GM10266 (cell line): ENCODE measurements around the gene SRSF4.

Source experiments
- DNase-seq: peaks from one replicate; pipeline ENCODE4 v3.0.0; 2012; ENCODE audit errors: extremely low spot score
- TF ChIP-seq, protein P1 (sequence below): IDR thresholded peaks from 2 replicates; pipeline ENCODE4 v1.5.1; 2012; ENCODE audit warnings: mild to moderate bottlenecking, low read depth; ENCODE audit not compliant: control insufficient read depth, insufficient read depth; ENCODE audit errors: missing control alignments

The SRSF4 gene

DNA sequence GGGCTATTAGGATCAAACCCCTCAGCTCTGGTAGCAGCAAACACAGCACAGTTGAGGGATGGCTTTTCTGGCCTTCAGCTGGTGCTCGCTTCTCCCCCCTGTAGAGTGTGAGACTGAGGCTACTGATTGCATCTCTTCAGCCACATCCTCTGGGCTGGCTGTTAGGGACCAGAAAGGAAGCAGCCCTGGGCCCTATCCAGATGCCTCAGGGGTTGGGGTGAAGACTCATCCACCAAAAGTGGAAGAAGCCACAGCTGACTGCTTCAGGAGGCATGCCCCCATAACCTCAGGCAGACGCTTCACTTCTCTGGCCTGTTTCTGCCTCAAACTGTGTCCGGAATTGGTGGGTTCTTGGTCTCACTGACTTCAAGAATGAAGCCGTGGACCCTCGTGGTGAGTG is 51.8 kb downstream of the SRSF4 start:
- DNase-seq: no peak

DNA sequence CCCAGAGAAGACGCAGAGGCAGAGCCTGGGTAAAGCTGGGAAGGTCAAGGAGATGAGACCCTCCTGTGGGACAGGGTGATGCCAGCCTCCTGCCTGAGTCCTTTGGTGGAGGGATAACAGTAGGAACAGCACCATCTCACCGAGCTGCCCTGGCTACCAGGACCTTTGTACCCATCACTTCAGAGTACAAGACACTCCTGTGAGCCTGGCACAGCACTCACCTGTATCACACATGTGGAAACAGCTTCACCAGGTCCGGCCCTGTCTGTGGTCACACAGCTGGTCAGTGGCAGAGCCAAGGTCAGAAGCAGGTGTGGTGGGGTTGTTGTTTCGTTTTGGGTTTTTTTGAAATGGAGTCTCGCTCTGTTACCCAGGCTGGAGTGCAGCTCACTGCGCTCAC is 53.0 kb downstream of the SRSF4 start:
- TF ChIP-seq, protein P1, sequence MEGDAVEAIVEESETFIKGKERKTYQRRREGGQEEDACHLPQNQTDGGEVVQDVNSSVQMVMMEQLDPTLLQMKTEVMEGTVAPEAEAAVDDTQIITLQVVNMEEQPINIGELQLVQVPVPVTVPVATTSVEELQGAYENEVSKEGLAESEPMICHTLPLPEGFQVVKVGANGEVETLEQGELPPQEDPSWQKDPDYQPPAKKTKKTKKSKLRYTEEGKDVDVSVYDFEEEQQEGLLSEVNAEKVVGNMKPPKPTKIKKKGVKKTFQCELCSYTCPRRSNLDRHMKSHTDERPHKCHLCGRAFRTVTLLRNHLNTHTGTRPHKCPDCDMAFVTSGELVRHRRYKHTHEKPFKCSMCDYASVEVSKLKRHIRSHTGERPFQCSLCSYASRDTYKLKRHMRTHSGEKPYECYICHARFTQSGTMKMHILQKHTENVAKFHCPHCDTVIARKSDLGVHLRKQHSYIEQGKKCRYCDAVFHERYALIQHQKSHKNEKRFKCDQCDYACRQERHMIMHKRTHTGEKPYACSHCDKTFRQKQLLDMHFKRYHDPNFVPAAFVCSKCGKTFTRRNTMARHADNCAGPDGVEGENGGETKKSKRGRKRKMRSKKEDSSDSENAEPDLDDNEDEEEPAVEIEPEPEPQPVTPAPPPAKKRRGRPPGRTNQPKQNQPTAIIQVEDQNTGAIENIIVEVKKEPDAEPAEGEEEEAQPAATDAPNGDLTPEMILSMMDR: no peak
- no peak for DNase-seq

More for the DNA sequence above, 51.8 kb downstream of the SRSF4 start:
- TF ChIP-seq, protein P1: no peak

DNA sequence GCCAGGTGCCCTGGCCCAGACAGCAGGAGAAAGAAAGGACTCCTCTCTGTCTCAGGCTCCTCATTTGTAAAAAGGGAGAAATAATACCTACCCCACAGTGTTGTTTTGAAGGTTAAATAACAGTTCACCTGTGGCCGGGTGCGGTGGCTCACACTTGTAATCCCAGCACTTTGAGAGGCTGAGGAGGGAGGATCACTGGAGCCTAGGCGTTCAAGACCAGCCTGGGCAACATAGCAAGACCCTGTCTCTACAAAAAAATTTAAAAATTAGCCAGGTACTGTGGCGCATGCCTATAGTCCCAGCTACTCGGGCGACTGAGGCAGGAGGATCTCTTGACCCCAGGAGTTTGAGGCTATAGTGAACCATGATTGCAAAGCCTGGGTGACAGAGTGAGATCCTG is 55.5 kb downstream of the SRSF4 start:
- DNase-seq: no peak
- TF ChIP-seq, protein P1: no peak

DNA sequence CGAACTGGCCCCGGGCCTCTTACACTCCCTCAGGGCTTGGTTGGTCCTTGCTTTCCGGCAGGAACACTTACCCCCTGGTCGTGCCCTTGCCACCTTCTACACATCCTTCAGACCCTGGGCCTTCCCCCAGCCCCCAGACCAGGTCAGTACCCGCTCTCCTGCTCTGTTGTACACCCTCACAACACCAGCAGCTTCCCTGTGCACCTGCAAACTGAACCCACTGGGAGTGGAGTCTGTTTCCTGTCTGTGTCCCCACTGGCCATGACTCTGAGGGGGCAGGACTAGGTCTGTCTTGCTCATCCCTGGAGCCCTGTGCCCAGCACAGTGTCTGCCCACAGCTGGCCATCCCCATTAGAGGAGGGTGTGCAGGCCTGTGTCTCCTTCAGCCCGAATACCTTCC is 55.9 kb downstream of the SRSF4 start:
- TF ChIP-seq, protein P1: no peak
- no peak for DNase-seq

DNA sequence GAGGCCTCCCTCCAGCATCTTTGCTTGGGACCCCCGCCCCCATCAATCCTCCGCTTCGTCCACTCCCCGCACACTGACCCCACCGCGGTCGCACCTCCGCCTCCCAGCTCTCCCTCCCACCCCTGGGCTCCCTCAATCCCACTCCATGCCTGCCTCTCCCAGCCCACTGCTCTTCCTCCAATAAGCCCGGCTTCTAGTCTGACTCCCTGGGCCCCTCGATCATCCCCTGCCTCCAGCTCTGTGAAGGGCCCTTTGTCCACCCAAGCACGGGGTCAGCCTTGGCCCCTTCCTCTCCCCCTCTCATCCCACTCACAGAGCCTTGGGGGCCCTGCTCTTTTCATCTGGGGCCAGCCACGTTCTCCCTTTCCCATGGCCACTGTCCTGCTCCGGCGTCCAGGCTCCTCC is 56.5 kb downstream of the SRSF4 start:
- DNase-seq: no peak
- TF ChIP-seq, protein P1: no peak

DNA sequence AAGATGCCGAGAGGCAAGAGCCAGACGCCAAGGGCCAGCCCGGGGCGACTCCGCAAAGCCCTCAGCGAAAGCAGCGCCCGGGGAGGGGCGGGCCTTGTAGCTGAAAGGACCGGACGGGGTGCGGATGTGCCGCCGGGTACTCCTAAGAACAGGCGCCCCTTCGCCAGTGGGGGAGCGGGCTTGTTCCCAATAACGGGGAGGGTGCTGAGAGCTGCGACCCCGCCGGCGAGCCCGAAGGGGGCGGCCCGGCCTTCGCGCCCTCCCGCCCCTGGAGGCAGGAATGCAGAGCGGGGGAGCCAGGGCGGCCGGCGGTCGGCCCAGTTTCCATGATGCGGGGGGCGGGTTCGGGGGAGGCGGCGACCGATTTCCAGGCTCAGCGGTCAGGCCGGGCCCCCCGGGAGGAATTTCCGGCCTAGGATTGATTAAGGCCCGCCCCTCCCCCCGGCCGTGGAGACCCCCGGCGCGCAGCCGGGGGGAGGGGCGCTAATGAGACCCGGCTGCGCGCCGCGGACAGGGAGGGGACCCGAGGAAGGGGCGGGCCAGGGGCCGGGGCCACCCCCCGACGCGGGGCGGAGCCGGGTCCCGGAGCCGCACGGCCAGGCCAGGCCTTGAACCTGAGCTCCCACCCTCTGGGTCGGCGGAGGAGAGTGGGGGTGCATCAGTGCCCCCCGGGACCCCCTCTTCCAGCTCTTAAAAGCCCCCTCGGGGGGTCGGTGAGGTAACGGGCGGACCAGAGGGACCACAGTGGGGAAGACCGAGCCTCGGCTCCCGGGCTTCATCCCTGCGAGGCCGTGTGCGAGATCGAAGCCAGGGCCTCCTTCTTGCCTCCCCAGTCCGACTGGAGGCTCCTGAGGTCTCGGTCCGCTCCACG is 57.1 kb downstream of the SRSF4 start:
- TF ChIP-seq, protein P1: no peak
- DNase-seq: peak; percentile 89

DNA sequence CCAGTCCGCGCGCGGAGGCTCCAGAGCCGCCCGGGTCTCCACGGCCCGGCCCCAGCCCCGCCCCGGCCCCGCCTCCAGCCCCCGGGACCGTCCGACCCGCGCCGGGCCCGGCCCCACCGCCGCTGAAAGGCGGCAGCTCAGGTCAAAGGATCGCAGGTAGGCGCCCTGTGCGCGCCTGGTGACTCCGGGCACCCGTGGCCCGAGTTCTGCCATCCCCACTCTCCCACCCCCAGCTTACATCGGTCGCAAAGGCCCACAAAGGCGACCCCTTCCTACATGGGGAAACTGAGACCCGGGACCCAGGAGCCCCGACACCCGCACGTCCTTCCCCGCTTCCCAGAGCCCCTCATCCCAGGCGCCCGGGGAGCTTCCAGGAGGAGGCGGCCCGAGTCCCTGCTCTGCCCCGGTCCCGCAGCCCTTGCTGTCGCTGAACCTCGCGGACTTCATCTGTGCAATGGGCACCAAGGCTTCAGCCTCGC is 57.8 kb downstream of the SRSF4 start, which contains the start of gene TMEM200B:
TMEM200B (minus strand) TSS at position 17 of the 479 bp plus-strand sequence. CDS start 2,075 bp downstream, outside the sequence.
- DNase-seq: peak; percentile 65
- TF ChIP-seq, protein P1: no peak
